SK-N-SH (cell line): ENCODE data around the gene EEF1G. TPM values are rescaled to one million over a fixed set of nuclear protein-coding genes. Genes with fewer than 3 reads are reported as not detected.

ENCODE experiments used
- CTCF ChIA-PET: fragments of 300-600, 350-600 bp; formaldehyde crosslinking; extraction: SDS; loops from one replicate; lab custom pipeline; 2021; lab: Yijun Ruan, JAX
- POLR2A ChIA-PET: fragments of 350-600 bp; sonication (Branson Sonifier 250); formaldehyde crosslinking; extraction: SDS; loops from one replicate; lab custom pipeline; 2020; ENCODE audit warnings: antibody characterized with exemption, inconsistent platforms; lab: Yijun Ruan, JAX
- DNase-seq: peaks from one replicate; pipeline ENCODE4 v3.0.0; 2012
- H2AFZ ChIP-seq: fragments of 200-600 bp; sonication (generic); 2 replicates; pipeline ENCODE4 v1.8.1; 2016; ENCODE audit warnings: antibody characterized with exemption, mild to moderate bottlenecking, low read depth
- H3F3A ChIP-seq: fragments of 200-600 bp; sonication (generic); replicated peaks from 2 replicates; pipeline ENCODE3; 2016; ENCODE audit warnings: antibody characterized with exemption, mild to moderate bottlenecking; ENCODE audit not compliant: insufficient read depth
- H3K27ac ChIP-seq, 2 experiments: fragments of 200-500 bp in 1 of 2; fragments of 200-600 bp in 1 of 2; sonication (Bioruptor generic) in 1 of 2; sonication (generic), shearing (Covaris generic) in 1 of 2; 2 replicates each; pipeline versions ENCODE4 v1.5.1 to v1.6.1; 2014 to 2016; ENCODE audit warnings: low read depth in 2 of 2, inconsistent platforms in 1 of 2, low read length in 1 of 2, mild to moderate bottlenecking in 1 of 2, mixed read lengths in 1 of 2
- H3K27me3 ChIP-seq: fragments of 200-600 bp; sonication (generic), shearing (Covaris generic); 2 replicates; pipeline ENCODE4 v1.6.1; 2016; ENCODE audit warnings: mixed run types; ENCODE audit not compliant: insufficient read depth
- H3K36me3 ChIP-seq, 2 experiments: fragments of 200-500 bp in 1 of 2; fragments of 200-600 bp in 1 of 2; sonication (Bioruptor generic) in 1 of 2; sonication (generic) in 1 of 2; replicated peaks in 1 of 2; 2 replicates each; pipeline versions ENCODE3 to v1.5.1; 2014 to 2016; ENCODE audit warnings: low read length in 1 of 2, mild to moderate bottlenecking in 1 of 2; ENCODE audit not compliant: insufficient read depth in 2 of 2, control insufficient read depth in 1 of 2
- H3K4me1 ChIP-seq, 2 experiments: fragments of 200-500 bp in 1 of 2; fragments of 200-600 bp in 1 of 2; sonication (Bioruptor generic) in 1 of 2; sonication (generic), shearing (Covaris generic) in 1 of 2; 2 replicates each; pipeline versions ENCODE4 v1.5.1 to v1.6.1; 2014 to 2016; ENCODE audit warnings: low read depth in 1 of 2, low read length in 1 of 2, mixed run types in 1 of 2; ENCODE audit not compliant: insufficient read depth in 2 of 2, control insufficient read depth in 1 of 2
- H3K4me2 ChIP-seq: fragments of 200-600 bp; sonication (generic), shearing (Covaris generic); 2 replicates; pipeline ENCODE4 v1.6.1; 2017; ENCODE audit warnings: mixed run types
- H3K4me3 ChIP-seq, 2 experiments: fragments of 200-500 bp in 1 of 2; fragments of 200-600 bp in 1 of 2; sonication (Bioruptor generic) in 1 of 2; sonication (generic), shearing (Covaris generic) in 1 of 2; 2 replicates each; pipeline versions ENCODE4 v1.5.1 to v1.8.1; 2014 to 2016; ENCODE audit warnings: low read depth in 2 of 2, inconsistent platforms in 1 of 2, low read length in 1 of 2, mild to moderate bottlenecking in 1 of 2, mixed read lengths in 1 of 2, moderate library complexity in 1 of 2
- H3K79me2 ChIP-seq: fragments of 200-600 bp; sonication (generic); 2 replicates; pipeline ENCODE4 v1.8.1; 2017; ENCODE audit warnings: mild to moderate bottlenecking; ENCODE audit not compliant: insufficient read depth
- H3K9ac ChIP-seq: fragments of 200-600 bp; sonication (generic); 2 replicates; pipeline ENCODE4 v1.6.1; 2017; ENCODE audit warnings: mixed run types
- H3K9me2 ChIP-seq: fragments of 200-600 bp; sonication (generic); 2 replicates; pipeline ENCODE4 v1.6.1; 2017; ENCODE audit warnings: mixed run types
- H3K9me3 ChIP-seq: fragments of 200-600 bp; sonication (generic); 2 replicates; pipeline ENCODE4 v1.6.1; 2017; ENCODE audit warnings: mixed run types, mild to moderate bottlenecking, moderate library complexity
- H4K20me1 ChIP-seq: fragments of 200-600 bp; sonication (generic); 2 replicates; pipeline ENCODE4 v1.6.1; 2017; ENCODE audit warnings: mild to moderate bottlenecking, mixed run types; ENCODE audit not compliant: insufficient read depth
- CHD2 ChIP-seq: fragments of 150-350 bp; IDR thresholded peaks from 2 replicates; pipeline ENCODE4 v1.6.1; 2018; ENCODE audit warnings: low read length; ENCODE audit not compliant: partially characterized antibody
- EP300 ChIP-seq, 2 experiments: IDR thresholded peaks; 2 replicates each; pipeline versions ENCODE4 v1.4.0 to v1.6.1; 2012; ENCODE audit warnings: borderline replicate concordance in 1 of 2, low read depth in 1 of 2, low read length in 1 of 2
- FOXJ3 ChIP-seq: sonication (generic); formaldehyde crosslinking; IDR thresholded peaks from 2 replicates; pipeline ENCODE4 v1.5.1; 2020; ENCODE audit warnings: mild to moderate bottlenecking, missing genetic modification reagents
- NRF1 ChIP-seq: IDR thresholded peaks from 2 replicates; pipeline ENCODE4 v1.6.1; 2012; ENCODE audit warnings: low read depth, mild to moderate bottlenecking, low read length
- POLR2AphosphoS5 ChIP-seq: IDR thresholded peaks from 2 replicates; pipeline ENCODE4 v1.6.1; 2012; ENCODE audit warnings: low read depth, low read length
- RAD21 ChIP-seq: IDR thresholded peaks from 2 replicates; pipeline ENCODE4 v1.6.1; 2012; ENCODE audit warnings: mild to moderate bottlenecking, low read length
- REST ChIP-seq: IDR thresholded peaks from 2 replicates; pipeline ENCODE4 v1.6.1; 2012; ENCODE audit warnings: mild to moderate bottlenecking, low read depth, low read length, moderate library complexity
- TEAD4 ChIP-seq: IDR thresholded peaks from 2 replicates; pipeline ENCODE4 v1.4.0; 2012; ENCODE audit warnings: mild to moderate bottlenecking, borderline replicate concordance; ENCODE audit not compliant: insufficient read depth
- WGBS: methylation state at CpG from one replicate; pipeline ENCODE4 v1.1.6; 2017; ENCODE audit warnings: low lambda C conversion rate; 5-methylcytosine and 5-hydroxymethylcytosine counted together
- polyA plus RNA-seq, 3 experiments: library from polyadenylated mRNA; depleted of rRNA; stranded (reverse); fragments of >200 nt; gene quantifications; 2 replicates each; pipeline ENCODE4 v1.2.3, GENCODE V29; 2012
- TF ChIP-seq, protein P1 (sequence below): IDR thresholded peaks from 2 replicates; pipeline ENCODE4 v1.4.0; 2012; ENCODE audit warnings: low read depth, borderline replicate concordance
- TF ChIP-seq, protein P2 (sequence below): IDR thresholded peaks from 2 replicates; pipeline ENCODE4 v1.4.0; 2012; ENCODE audit warnings: low read depth, borderline replicate concordance

The EEF1G gene
- polyA plus RNA-seq, 1 of the 3 experiments (the other 2 are of a cell fraction): 1,853 TPM

- TF ChIP-seq REST (no peak), FOXJ3 (CRISPR knock-in tag) (no peak)
- TF ChIP-seq, protein P1, sequence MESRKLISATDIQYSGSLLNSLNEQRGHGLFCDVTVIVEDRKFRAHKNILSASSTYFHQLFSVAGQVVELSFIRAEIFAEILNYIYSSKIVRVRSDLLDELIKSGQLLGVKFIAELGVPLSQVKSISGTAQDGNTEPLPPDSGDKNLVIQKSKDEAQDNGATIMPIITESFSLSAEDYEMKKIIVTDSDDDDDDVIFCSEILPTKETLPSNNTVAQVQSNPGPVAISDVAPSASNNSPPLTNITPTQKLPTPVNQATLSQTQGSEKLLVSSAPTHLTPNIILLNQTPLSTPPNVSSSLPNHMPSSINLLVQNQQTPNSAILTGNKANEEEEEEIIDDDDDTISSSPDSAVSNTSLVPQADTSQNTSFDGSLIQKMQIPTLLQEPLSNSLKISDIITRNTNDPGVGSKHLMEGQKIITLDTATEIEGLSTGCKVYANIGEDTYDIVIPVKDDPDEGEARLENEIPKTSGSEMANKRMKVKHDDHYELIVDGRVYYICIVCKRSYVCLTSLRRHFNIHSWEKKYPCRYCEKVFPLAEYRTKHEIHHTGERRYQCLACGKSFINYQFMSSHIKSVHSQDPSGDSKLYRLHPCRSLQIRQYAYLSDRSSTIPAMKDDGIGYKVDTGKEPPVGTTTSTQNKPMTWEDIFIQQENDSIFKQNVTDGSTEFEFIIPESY: no peak
Observed at GRCh38 chr11:62539238-62539925, 34.3 kb downstream of the EEF1G start (continued).

DNA sequence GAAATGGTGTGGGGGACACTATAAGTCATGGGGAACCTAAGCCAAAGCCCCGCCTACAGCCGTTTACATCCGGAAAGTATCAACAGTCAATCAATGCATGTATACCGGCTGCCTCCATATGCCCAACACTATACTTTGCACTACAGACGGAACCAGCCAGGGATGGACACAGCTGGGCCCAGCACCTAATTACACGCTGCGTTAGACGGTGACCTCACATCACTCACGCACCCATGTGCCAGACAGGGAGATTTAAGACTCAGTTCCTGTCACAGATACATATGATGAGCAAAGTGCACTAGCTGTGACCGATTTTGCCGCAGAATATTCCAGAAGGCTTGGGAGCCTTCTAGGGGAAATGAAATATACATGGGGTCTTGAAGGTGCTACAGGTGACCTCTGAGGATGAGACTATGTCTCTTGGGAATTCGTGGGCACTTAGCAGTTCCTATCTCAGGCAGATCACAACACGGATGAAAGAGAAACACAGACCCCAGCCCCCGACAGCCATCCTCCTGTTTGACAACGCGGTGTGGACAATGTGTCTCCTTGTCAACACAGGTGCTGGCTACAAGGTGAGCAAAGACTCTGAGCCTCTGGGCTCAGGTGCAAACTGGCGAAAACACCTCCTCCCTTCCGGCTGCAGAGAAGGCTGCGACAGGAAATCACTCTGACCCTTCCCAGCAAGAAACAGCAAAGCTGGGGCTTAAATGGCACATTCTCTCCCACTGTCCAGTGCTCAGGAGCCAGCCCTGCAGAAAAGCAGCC lies 35.0 kb downstream of the EEF1G start:
- Histone ChIP-seq H3K79me2 (peaks cover 99% of the 10 kb centered on the region), H3K27ac (peak overlapping the region; percentile 66 to 80), H3K27me3 (no peaks in the 10 kb centered on the region), H3K4me3 (no peak overlapping the region), H3K9ac (no peak overlapping the region), H3K4me1 (peaks cover 47 to 49% of the 10 kb centered on the region in 2 experiments), H3K9me3 (no peaks in the 10 kb centered on the region), H3F3A (peaks cover 27% of the 10 kb centered on the region), H3K9me2 (no peaks in the 10 kb centered on the region), H3K4me2 (peak overlapping the region; percentile 98), H3K36me3 (peaks cover 23 to 27% of the 10 kb centered on the region in 2 experiments), H4K20me1 (peaks cover 99% of the 10 kb centered on the region), H2AFZ (no peak overlapping the region)
- ChIA-PET POLR2A (interaction anchor here (1.0 to 2.1 kb wide), 2 partner anchors 53 to 144 kb away, joined by 4 to 8 read pairs; partner anchors contain the start of gene TUT1), CTCF (interaction anchor here (1.1 to 10.9 kb wide), 5 partner anchors 22 to 145 kb away, joined by 3 to 195 read pairs (median 7); no protein-coding TSS in a partner anchor)
- TF ChIP-seq, protein P1: no peak
- TF ChIP-seq, protein P2, sequence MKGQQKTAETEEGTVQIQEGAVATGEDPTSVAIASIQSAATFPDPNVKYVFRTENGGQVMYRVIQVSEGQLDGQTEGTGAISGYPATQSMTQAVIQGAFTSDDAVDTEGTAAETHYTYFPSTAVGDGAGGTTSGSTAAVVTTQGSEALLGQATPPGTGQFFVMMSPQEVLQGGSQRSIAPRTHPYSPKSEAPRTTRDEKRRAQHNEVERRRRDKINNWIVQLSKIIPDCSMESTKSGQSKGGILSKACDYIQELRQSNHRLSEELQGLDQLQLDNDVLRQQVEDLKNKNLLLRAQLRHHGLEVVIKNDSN: no peak
- TF ChIP-seq TEAD4: no peak
- TF ChIP-seq EP300 (IDR thresholded peaks at IDR 0.05; ENCODE audit: borderline replicate concordance in 1 of 2, low read depth in 1 of 2, low read length in 1 of 2): no peak
- no peak for TF ChIP-seq POLR2AphosphoS5
- TF ChIP-seq CHD2: no peak
- TF ChIP-seq RAD21: no peak
- TF ChIP-seq NRF1: no peak
- DNase-seq: no peak
- WGBS: 82% methylated on average over 16 of the region's 19 CpGs
